Peyer's patch (tissue), 4 donors: Measurements from ENCODE around the gene REV3L. TPM values are rescaled to one million over a fixed set of nuclear protein-coding genes. Genes with fewer than 3 reads are reported as not detected.

Source experiments
- DNase-seq, 3 donors: peaks; one replicate each; pipeline ENCODE4 v3.0.0-alpha.2; 2017 to 2019
- H3K27ac ChIP-seq, 4 donors: fragments of 200-600 bp; sonication (generic); one replicate each; pipeline ENCODE4 v1.5.1; 2016 to 2019
- H3K27me3 ChIP-seq, 2 donors: fragments of 200-600 bp; sonication (generic); one replicate each; pipeline ENCODE4 v1.5.1; 2019
- H3K36me3 ChIP-seq, 3 donors: fragments of 200-600 bp; sonication (generic); one replicate each; pipeline ENCODE4 v1.5.1; 2016 to 2019
- H3K4me1 ChIP-seq, 4 donors: fragments of 200-600 bp; sonication (generic); one replicate each; pipeline ENCODE4 v1.5.1; 2016 to 2019
- H3K4me3 ChIP-seq, 4 donors: fragments of 200-600 bp; sonication (generic); 1 replicate in 3 of 4; 2 replicates in 1 of 4; pipeline ENCODE4 v1.5.1; 2016 to 2019; ENCODE audit warnings: mild to moderate bottlenecking in 1 of 4
- H3K9me3 ChIP-seq, 4 donors: fragments of 200-600 bp; sonication (generic); one replicate each; pipeline ENCODE4 v1.5.1; 2016 to 2019; ENCODE audit warnings: mild to moderate bottlenecking in 1 of 4
- CTCF ChIP-seq, 6 experiments: fragments of 450-650 bp in 4 of 6; fragments of 200-600 bp in 2 of 6; sonication (generic) in 1 of 6; IDR thresholded peaks; one replicate each; pipeline ENCODE4 v1.5.1; 2017 to 2019; ENCODE audit warnings: antibody characterized with exemption in 6 of 6, mild to moderate bottlenecking in 3 of 6, moderate library complexity in 1 of 6
- POLR2A ChIP-seq, 2 donors: fragments of 450-650 bp; IDR thresholded peaks; one replicate each; pipeline ENCODE4 v1.5.1; 2017; ENCODE audit warnings: antibody characterized with exemption in 2 of 2, mild to moderate bottlenecking in 2 of 2, moderate library complexity in 2 of 2
- total RNA-seq, 4 donors: library from RNA; depleted of rRNA; stranded (reverse); fragments of >200 nt; gene quantifications; one replicate each; pipeline ENCODE4 v1.1.0, GENCODE V29; 2016

The REV3L gene
- total RNA-seq, 4 donors from 2014 or later = 20.5 to 50.3 (median 38.0) TPM

- H3K9me3 ChIP-seq = no peaks in the 10 kb centered on the region
- no peaks in the 10 kb centered on the region for H3K27me3 ChIP-seq
- no peak for DNase-seq
- H3K36me3 ChIP-seq = no peaks in the 10 kb centered on the region
- H3K4me1 ChIP-seq = no peaks in the 10 kb centered on the region
- no peak for TF ChIP-seq CTCF (IDR thresholded peaks at IDR 0.05)
- no peak for TF ChIP-seq POLR2A (IDR thresholded peaks at IDR 0.05)
- H3K27ac ChIP-seq = no peak overlapping the region
- no peak overlapping the region for H3K4me3 ChIP-seq
Measured at GRCh38 chr6:111524735-111525134, 41.7 kb upstream of the REV3L start.

GRCh38 chr6:111524252-111524651, 41.2 kb upstream of the REV3L start:
- Histone ChIP-seq H3K9me3 (no peaks in the 10 kb centered on the region), H3K4me3 (no peak overlapping the region), H3K36me3 (no peaks in the 10 kb centered on the region), H3K4me1 (no peaks in the 10 kb centered on the region), H3K27me3 (no peaks in the 10 kb centered on the region), H3K27ac (no peak overlapping the region)
- TF ChIP-seq POLR2A (IDR thresholded peaks at IDR 0.05) (no peak), CTCF (IDR thresholded peaks at IDR 0.05) (no peak)
- DNase-seq = no peak

GRCh38 chr6:111523484-111524167, 40.6 kb upstream of the REV3L start:
- TF ChIP-seq CTCF (IDR thresholded peaks at IDR 0.05) (no peak), POLR2A (IDR thresholded peaks at IDR 0.05) (no peak)
- H3K36me3 ChIP-seq = no peaks in the 10 kb centered on the region
- no peaks in the 10 kb centered on the region for H3K4me1 ChIP-seq
- no peaks in the 10 kb centered on the region for H3K9me3 ChIP-seq
- no peak overlapping the region for H3K27ac ChIP-seq
- DNase-seq = no peak
- no peaks in the 10 kb centered on the region for H3K27me3 ChIP-seq
- no peak overlapping the region for H3K4me3 ChIP-seq

GRCh38 chr6:111522393-111523020, 39.5 kb upstream of the REV3L start:
- no peaks in the 10 kb centered on the region for H3K27me3 ChIP-seq
- no peaks in the 10 kb centered on the region for H3K4me1 ChIP-seq
- H3K9me3 ChIP-seq = no peaks in the 10 kb centered on the region
- H3K4me3 ChIP-seq = no peak overlapping the region
- no peak for TF ChIP-seq POLR2A (IDR thresholded peaks at IDR 0.05)
- TF ChIP-seq CTCF (IDR thresholded peaks at IDR 0.05) = no peak
- H3K27ac ChIP-seq = no peak overlapping the region
- H3K36me3 ChIP-seq = no peaks in the 10 kb centered on the region
- DNase-seq = no peak

GRCh38 chr6:111521497-111522270, 38.7 kb upstream of the REV3L start:
- H3K27ac ChIP-seq = no peak overlapping the region
- TF ChIP-seq POLR2A (IDR thresholded peaks at IDR 0.05) (no peak), CTCF (IDR thresholded peaks at IDR 0.05) (no peak)
- H3K4me1 ChIP-seq = no peaks in the 10 kb centered on the region
- no peaks in the 10 kb centered on the region for H3K9me3 ChIP-seq
- DNase-seq = no peak
- H3K27me3 ChIP-seq = no peaks in the 10 kb centered on the region
- H3K36me3 ChIP-seq = no peaks in the 10 kb centered on the region
- no peak overlapping the region for H3K4me3 ChIP-seq
